ENCODE data around the gene PACS2. TPM values are rescaled to one million over a fixed set of nuclear protein-coding genes. Genes with fewer than 3 reads are reported as not detected.
"Not testable (repeated sequence)": the region's sequence is repeated elsewhere in the genome, so short reads cannot be mapped to it uniquely, and the experiment has no call there.

The PACS2 gene
- total RNA-seq, 4 donors from 2014 or later: 142 to 225 (median 183) TPM

DNA sequence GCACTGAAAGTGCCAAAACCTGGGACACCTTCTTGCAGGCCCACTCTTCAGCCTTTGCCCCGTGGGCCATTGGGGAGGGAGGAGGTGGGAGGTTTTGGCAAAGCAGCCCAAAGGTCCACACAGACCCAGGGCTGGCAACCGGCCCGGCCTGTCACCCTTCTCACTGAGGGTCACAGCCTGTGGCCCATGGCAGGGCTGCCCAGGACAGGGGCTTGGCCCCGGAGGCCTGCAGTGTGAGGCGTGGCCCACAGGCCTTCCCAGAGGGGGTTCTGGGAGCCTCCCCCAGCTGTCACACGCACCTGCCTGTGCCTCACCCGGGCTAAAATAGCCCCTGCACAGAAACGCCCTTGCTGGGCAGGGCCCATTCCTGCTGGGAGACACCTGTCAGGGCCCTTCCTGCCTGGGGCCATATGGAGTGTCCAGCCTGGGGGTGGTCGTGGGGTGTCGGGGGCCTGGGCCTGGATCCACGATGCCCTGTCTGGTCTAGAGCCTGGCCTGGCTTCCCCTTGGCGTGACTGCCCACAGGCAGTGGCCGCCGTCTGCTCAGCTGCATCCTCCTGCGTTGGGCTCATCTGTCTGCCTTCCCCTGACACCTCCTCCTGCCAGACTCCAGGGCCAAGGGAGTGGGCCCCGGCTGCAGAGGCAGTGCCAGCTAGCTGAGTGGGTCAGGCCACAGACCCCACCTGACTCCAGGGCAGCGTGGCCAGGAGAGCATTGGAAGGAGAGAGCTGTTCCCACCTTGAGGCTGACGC lies 19.2 kb downstream of the PACS2 start:
- DNase-seq (ENCODE audit: low spot score in 2 of 2): no peak
- TF ChIP-seq POLR2A (IDR thresholded peaks at IDR 0.05): no peak
- no peak for TF ChIP-seq EP300 (IDR thresholded peaks at IDR 0.05)
- no peak for TF ChIP-seq CTCF (IDR thresholded peaks at IDR 0.05)
- Histone ChIP-seq H3K36me3 (peaks cover 0 to 5% (median 0%) of the 10 kb centered on the region in 3 donors), H3K9me3 (peaks cover 0 to 3% (median 0%) of the 10 kb centered on the region in 4 donors), H3K27me3 (no peaks in the 10 kb centered on the region), H3K27ac (peak overlapping the region in 2 of 4 donors; percentile 82 to 89), H3K4me1 (peaks cover 0 to 96% (median 50%) of the 10 kb centered on the region in 4 donors), H3K4me3 (no peak overlapping the region)
- 53 to 68% methylated on average over 6 to 9 of the region's 18 CpGs for WGBS, 2 donors

DNA sequence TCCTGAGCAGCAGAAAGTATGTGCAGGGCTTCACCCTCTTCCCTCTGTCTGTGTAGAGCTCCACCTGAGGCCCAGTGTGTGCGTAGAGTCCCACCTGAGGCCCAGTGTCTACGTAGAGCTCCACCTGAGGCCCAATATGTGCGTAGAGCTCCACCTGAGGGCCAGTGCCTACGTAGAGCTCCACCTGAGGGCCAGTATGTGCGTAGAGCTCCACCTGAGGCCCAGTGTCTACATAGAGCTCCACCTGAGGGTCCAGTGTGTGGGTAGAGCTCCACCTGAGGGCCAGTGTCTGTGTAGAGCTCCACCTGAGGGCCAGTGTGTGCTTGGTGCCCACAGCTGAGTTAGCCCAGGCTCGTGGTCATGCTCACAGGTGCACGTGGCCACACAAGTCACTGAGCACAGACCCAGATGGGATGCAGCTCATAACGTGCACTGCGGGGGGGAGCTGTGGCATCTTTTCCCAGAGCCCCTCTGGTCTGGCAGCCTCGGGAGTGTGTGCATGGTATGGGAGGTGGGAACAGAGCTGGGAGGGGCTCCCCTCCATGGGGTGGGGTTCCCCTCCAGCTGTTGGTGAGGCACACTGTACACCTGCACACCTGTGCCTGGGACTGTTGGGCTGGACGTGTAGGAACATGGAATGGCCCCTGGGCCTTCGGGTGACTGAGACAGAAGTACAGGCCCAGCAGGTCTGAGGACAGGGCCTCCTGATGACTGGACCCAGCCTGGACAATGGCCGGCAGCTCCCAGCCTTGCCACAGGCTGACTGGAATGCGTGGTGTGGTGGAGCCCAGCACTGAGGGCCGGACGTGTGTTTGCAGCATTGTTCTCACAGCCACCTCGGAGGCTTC lies 20.1 kb downstream of the PACS2 start:
- DNase-seq (ENCODE audit: low spot score in 2 of 2): no peak
- Histone ChIP-seq H3K4me1 (peaks cover 0 to 92% (median 48%) of the 10 kb centered on the region in 4 donors), H3K36me3 (peaks cover 0 to 5% (median 0%) of the 10 kb centered on the region in 3 donors), H3K27me3 (no peaks in the 10 kb centered on the region), H3K9me3 (peaks cover 0 to 3% (median 0%) of the 10 kb centered on the region in 4 donors), H3K27ac (peak overlapping the region in 3 of 4 donors; percentile 1 to 89 (median 82)), H3K4me3 (no peak overlapping the region)
- TF ChIP-seq EP300 (IDR thresholded peaks at IDR 0.05) (no peak), POLR2A (IDR thresholded peaks at IDR 0.05) (no peak), CTCF (IDR thresholded peaks at IDR 0.05) (no peak)
- WGBS, 2 donors: 83 to 90% methylated on average over 12 to 15 of the region's 17 CpGs

DNA sequence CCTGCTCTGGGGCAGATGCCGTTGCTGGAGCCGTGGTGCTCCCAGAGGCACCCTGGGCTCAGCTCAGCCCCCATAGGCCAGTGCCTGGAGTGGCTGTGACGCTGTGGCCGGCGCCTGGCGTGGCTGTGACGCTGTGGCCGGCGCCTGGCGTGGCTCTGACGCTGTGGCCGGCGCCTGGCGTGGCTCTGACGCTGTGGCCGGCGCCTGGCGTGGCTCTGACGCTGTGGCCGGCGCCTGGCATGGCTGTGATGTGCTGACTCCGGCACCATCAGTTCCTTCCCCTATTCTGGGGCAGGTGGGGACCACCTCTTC lies 20.6 kb downstream of the PACS2 start:
- not testable (repeated sequence) for H3K27me3 ChIP-seq; DNase-seq (ENCODE audit: low spot score in 2 of 2); H3K4me3 ChIP-seq; H3K36me3 ChIP-seq; H3K9me3 ChIP-seq
- H3K4me1 ChIP-seq: peaks cover 0 to 86% (median 42%) of the 10 kb centered on the region in 4 donors
- peak overlapping the region; percentile 1 to 89 (median 64) for H3K27ac ChIP-seq
- WGBS, 2 donors: 87 to 91% methylated on average over 12 to 21 of the region's 22 CpGs

GRCh38 chr14:105335735-105336476 lies 21.4 kb downstream of the PACS2 start:
- Histone ChIP-seq H3K27ac (peak overlapping the region; percentile 1 to 89 (median 64)), H3K9me3 (peaks cover 0 to 3% (median 0%) of the 10 kb centered on the region in 4 donors), H3K36me3 (peaks cover 0 to 5% (median 0%) of the 10 kb centered on the region in 3 donors), H3K4me1 (peaks cover 0 to 86% (median 43%) of the 10 kb centered on the region in 4 donors), H3K4me3 (no peak overlapping the region), H3K27me3 (no peaks in the 10 kb centered on the region)
- no peak for DNase-seq (ENCODE audit: low spot score in 2 of 2)
- WGBS, 2 donors: 37 to 54% methylated on average over 13 to 33 of the region's 33 CpGs
- TF ChIP-seq EP300 (IDR thresholded peaks at IDR 0.05) (peak in 1 of 2 donors; percentile 60), CTCF (IDR thresholded peaks at IDR 0.05) (no peak), POLR2A (IDR thresholded peaks at IDR 0.05) (no peak)

DNA sequence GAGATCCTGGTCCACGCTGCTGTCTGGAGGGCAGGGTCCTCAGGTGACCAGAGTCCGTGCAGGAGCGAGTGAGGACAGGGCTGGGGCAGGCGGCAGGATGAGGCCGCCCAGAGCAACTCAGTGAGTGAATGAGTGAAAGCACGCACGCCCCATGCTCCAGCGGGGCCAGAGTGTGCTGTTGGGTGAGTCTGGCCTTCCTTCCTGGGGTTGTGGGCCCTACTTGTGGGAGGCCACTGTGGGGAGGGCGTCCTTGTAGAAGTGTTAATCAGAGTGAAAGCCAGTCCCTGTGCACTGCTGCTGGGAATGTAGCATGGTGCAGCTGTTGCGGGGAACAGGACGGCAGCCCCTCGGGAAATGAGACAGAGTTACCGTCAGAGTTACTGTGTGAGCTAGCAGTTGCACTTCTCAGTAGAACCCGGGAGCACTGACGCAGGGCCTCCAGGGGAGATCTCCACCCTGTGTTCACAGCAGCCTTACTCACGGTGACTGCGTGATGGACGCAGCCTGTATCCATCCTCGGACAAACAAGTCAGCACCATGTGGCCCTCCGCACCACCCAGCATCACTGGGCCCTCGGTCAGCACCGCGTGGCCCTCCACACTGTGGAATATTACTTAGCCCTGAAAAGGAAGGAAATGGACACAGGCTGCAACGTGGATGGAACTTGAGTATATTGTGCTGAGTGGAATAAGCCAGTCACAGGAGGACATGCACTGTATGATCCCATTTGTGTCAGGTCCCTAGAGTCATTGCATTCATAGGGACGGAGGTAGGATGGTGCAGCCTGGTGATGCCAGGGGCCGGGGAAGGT lies 22.1 kb downstream of the PACS2 start:
- peaks cover 0 to 87% (median 48%) of the 10 kb centered on the region in 4 donors for H3K4me1 ChIP-seq
- H3K27ac ChIP-seq: peak overlapping the region in 3 of 4 donors; percentile 25 to 89 (median 82)
- TF ChIP-seq POLR2A (IDR thresholded peaks at IDR 0.05) (no peak), CTCF (IDR thresholded peaks at IDR 0.05) (no peak), EP300 (IDR thresholded peaks at IDR 0.05) (no peak)
- DNase-seq (ENCODE audit: low spot score in 2 of 2): no peak
- 83 to 84% methylated on average over 18 to 26 of the region's 26 CpGs for WGBS, 2 donors
- H3K36me3 ChIP-seq: peaks cover 0 to 5% (median 0%) of the 10 kb centered on the region in 3 donors
- no peaks in the 10 kb centered on the region for H3K27me3 ChIP-seq
- H3K9me3 ChIP-seq: no peaks in the 10 kb centered on the region
- H3K4me3 ChIP-seq: no peak overlapping the region
